Diencephalon (tissue), 1 donor: ENCODE measurements around the gene TMEM254. TPM values are rescaled to one million over a fixed set of nuclear protein-coding genes. Genes with fewer than 3 reads are reported as not detected.

ENCODE experiments used
- total RNA-seq: library from RNA; depleted of rRNA; stranded (reverse); fragments of >200 nt; gene quantifications from one replicate; pipeline ENCODE4 v1.2.3, GENCODE V29; 2014

TMEM254 gene, protein sequence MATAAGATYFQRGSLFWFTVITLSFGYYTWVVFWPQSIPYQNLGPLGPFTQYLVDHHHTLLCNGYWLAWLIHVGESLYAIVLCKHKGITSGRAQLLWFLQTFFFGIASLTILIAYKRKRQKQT
- 18.0 TPM for total RNA-seq

GRCh38 chr10:80078448-80079311 is at the start of gene TMEM254:
Gene TMEM254 (plus strand): TSS chr10:80078665. CDS start chr10:80078700, 35 bp downstream.

GRCh38 chr10:80132299-80133139 is 54.1 kb downstream of the TMEM254 start, which contains the start of gene PLAC9:
Gene PLAC9 (plus strand): TSS chr10:80132730. CDS start chr10:80132763, 33 bp downstream.

Other genes starting within 250 kb of the TMEM254 start
- gene SFTPD, start 129.6 kb upstream of the TMEM254 start, total RNA-seq = 2.1 TPM
- gene PLAC9, start 54.1 kb downstream of the TMEM254 start, total RNA-seq = 1.4 TPM
- gene ANXA11, start 126.9 kb downstream of the TMEM254 start, total RNA-seq = 5.5 TPM
- gene MAT1A, start 211.0 kb downstream of the TMEM254 start, total RNA-seq = not detected